GM13977 (cell line): Measurements from ENCODE around the gene DOC2A.
"Not testable (repeated sequence)": the region's sequence is repeated elsewhere in the genome, so short reads cannot be mapped to it uniquely, and the experiment has no call there.

Experiments used
- DNase-seq: peaks from one replicate; pipeline ENCODE4 v3.0.0; 2012; ENCODE audit warnings: low spot score
- CTCF ChIP-seq: IDR thresholded peaks from 2 replicates; pipeline ENCODE4 v1.5.1; 2012; ENCODE audit warnings: mild to moderate bottlenecking, control low read depth; ENCODE audit not compliant: insufficient read depth; ENCODE audit errors: extremely low read depth, missing control alignments
- in situ Hi-C: fragments of 300-500 bp; cut with MboI; formaldehyde crosslinking; loops from one replicate; pipeline ENCODE4 v1.12.0; 2022; ENCODE audit warnings: low sequenced_read_pairs, low pct_unique_long_range_greater_than_20kb, mixed read lengths, inconsistent platforms; ENCODE audit not compliant: unreplicated experiment

Gene DOC2A

GRCh38 chr16:30022887-30023286, 12.1 kb upstream of the DOC2A start, which contains the start of gene C16orf92:
Gene C16orf92 (plus strand): TSS chr16:30023198. CDS start chr16:30023341, 143 bp downstream.
- no peak for DNase-seq
- no peak for TF ChIP-seq CTCF
- in situ Hi-C loops, result loop anchor here (10.0 kb wide), 1 partner anchor 338 kb away; no protein-coding TSS in a partner anchor

- no peak for TF ChIP-seq CTCF
- in situ Hi-C loops, result no loop called here
- DNase-seq, result no peak
Observed at GRCh38 chr16:30018731-30019158, 7.9 kb upstream of the DOC2A start.

- in situ Hi-C loops, DNase-seq: not testable (repeated sequence)
Observed at GRCh38 chr16:30017937-30018336, 7.1 kb upstream of the DOC2A start.

GRCh38 chr16:30017277-30017656, 6.4 kb upstream of the DOC2A start:
- no peak for TF ChIP-seq CTCF
- in situ Hi-C loops, result no loop called here
- no peak for DNase-seq

- no peak for DNase-seq
- no peak for TF ChIP-seq CTCF
- in situ Hi-C loops, result no loop called here
Observed at GRCh38 chr16:30016555-30017276, 5.9 kb upstream of the DOC2A start.

- DNase-seq, in situ Hi-C loops: not testable (repeated sequence)
Observed at GRCh38 chr16:30015450-30015849, 4.6 kb upstream of the DOC2A start.

- DNase-seq, in situ Hi-C loops: not testable (repeated sequence)
Observed at GRCh38 chr16:30012598-30012997, 1.8 kb upstream of the DOC2A start.

GRCh38 chr16:30011714-30012504, 1.1 kb upstream of the DOC2A start:
- no peak for TF ChIP-seq CTCF
- DNase-seq, result no peak

More at GRCh38 chr16:30011714-30012504, 1.1 kb upstream of the DOC2A start:
- in situ Hi-C loops, result no loop called here
